RPMI7951 (cell line): ENCODE measurements around the gene STKLD1. TPM values are rescaled to one million over a fixed set of nuclear protein-coding genes. Genes with fewer than 3 reads are reported as not detected.
"Not testable (repeated sequence)": the region's sequence is repeated elsewhere in the genome, so short reads cannot be mapped to it uniquely, and the experiment has no call there.

Experiments used
- DNase-seq: peaks from one replicate; pipeline ENCODE4 v3.0.0-alpha.2; 2012; ENCODE audit warnings: low read depth
- total RNA-seq: library from RNA; depleted of rRNA; stranded (reverse); fragments of >200 nt; shearing (Covaris generic); gene quantifications from 2 replicates; pipeline ENCODE4 v1.2.3, GENCODE V29; 2014; rRNA removed

STKLD1 gene
- total RNA-seq, result 1.5 and 1.7 TPM in 2 replicates

- DNase-seq, result peak; percentile 94
These were observed at the start of gene STKLD1, which contains the start of gene SURF4 for GRCh38 chr9:133375724-133376654. TSS of gene STKLD1 (plus strand) at chr9:133376366. CDS start at chr9:133376474, 108 bp downstream. TSS of gene SURF4 (minus strand) at chr9:133376060. CDS start at chr9:133375969, 91 bp downstream.

- DNase-seq, result not testable (repeated sequence)
These were observed 49.1 kb upstream of the STKLD1 start for GRCh38 chr9:133327021-133327420.

GRCh38 chr9:133327834-133328484 is 48.2 kb upstream of the STKLD1 start:
- DNase-seq, result no peak

GRCh38 chr9:133329306-133330156 is 46.6 kb upstream of the STKLD1 start:
- DNase-seq, result not testable (repeated sequence)

GRCh38 chr9:133331221-133331620 is 44.9 kb upstream of the STKLD1 start:
- no peak for DNase-seq

GRCh38 chr9:133331641-133332380 is 44.4 kb upstream of the STKLD1 start:
- DNase-seq, result no peak

- no peak for DNase-seq
These were observed 43.8 kb upstream of the STKLD1 start for GRCh38 chr9:133332381-133332730.

- no peak for DNase-seq
These were observed 43.2 kb upstream of the STKLD1 start for GRCh38 chr9:133333011-133333410.

- no peak for DNase-seq
These were observed 42.6 kb upstream of the STKLD1 start for GRCh38 chr9:133333566-133333965.

GRCh38 chr9:133334161-133334560 is 42.0 kb upstream of the STKLD1 start:
- DNase-seq, result no peak

GRCh38 chr9:133334888-133335287 is 41.3 kb upstream of the STKLD1 start:
- DNase-seq, result not testable (repeated sequence)

- peak; percentile 84 for DNase-seq
These were observed 40.0 kb upstream of the STKLD1 start, which contains the start of gene SURF6 for GRCh38 chr9:133335924-133336811. TSS of gene SURF6 (minus strand) at chr9:133336188. CDS start at chr9:133336132, 56 bp downstream.

- DNase-seq, result no peak
These were observed 36.5 kb upstream of the STKLD1 start for GRCh38 chr9:133339641-133340040.

- no peak for DNase-seq
These were observed 35.9 kb upstream of the STKLD1 start for GRCh38 chr9:133340256-133340655.

- DNase-seq, result no peak
These were observed 35.2 kb upstream of the STKLD1 start for GRCh38 chr9:133340916-133341315.

GRCh38 chr9:133341369-133342068 is 34.6 kb upstream of the STKLD1 start:
- no peak for DNase-seq

- DNase-seq, result no peak
These were observed 34.1 kb upstream of the STKLD1 start for GRCh38 chr9:133342069-133342406.

GRCh38 chr9:133342570-133342969 is 33.6 kb upstream of the STKLD1 start:
- no peak for DNase-seq

GRCh38 chr9:133344071-133344470 is 32.1 kb upstream of the STKLD1 start:
- no peak for DNase-seq
